Measurements from ENCODE around the gene FBXO2. TPM values are rescaled to one million over a fixed set of nuclear protein-coding genes. Genes with fewer than 3 reads are reported as not detected.

FBXO2 gene
- total and polyA plus RNA-seq, 10 donors, result 2.1 to 6.7 (median 4.6) TPM

- no peak overlapping the region for H3K27ac ChIP-seq
- H3K4me1 ChIP-seq, result peaks cover under 1 to 20% (median 15%) of the 10 kb centered on the region in 6 donors
- H3K36me3 ChIP-seq, result no peaks in the 10 kb centered on the region
- TF ChIP-seq POLR2A (IDR thresholded peaks at IDR 0.05) (no peak), POLR2AphosphoS5 (IDR thresholded peaks at IDR 0.05) (no peak), CTCF (IDR thresholded peaks at IDR 0.05 in 8 of 11, conservative IDR thresholded peaks at IDR 0.05 in 3 of 11) (no peak)
- H3K4me3 ChIP-seq, result no peak overlapping the region
- 86 to 91% (median 90%) methylated on average over 7 of the region's 7 CpGs for WGBS, 5 donors
- peaks cover 0 to 68% (median 18%) of the 10 kb centered on the region in 7 donors for H3K27me3 ChIP-seq (replicated peaks in 1 of 7)
- no peaks in the 10 kb centered on the region for H3K9me3 ChIP-seq
- intact Hi-C loops (cut with DNase I; ENCODE audit: low total_unique reads), result no loop called here
- no peak for DNase-seq
Observed at GRCh38 chr1:11685210-11685752, 31.1 kb upstream of the FBXO2 start.

- no peak for DNase-seq
- Histone ChIP-seq H3K4me1 (peaks cover 4 to 27% (median 24%) of the 10 kb centered on the region in 6 donors), H3K27me3 (replicated peaks in 1 of 7) (peaks cover 0 to 56% (median 8%) of the 10 kb centered on the region in 7 donors), H3K27ac (no peak overlapping the region), H3K9me3 (no peaks in the 10 kb centered on the region), H3K36me3 (no peaks in the 10 kb centered on the region), H3K4me3 (no peak overlapping the region)
- TF ChIP-seq CTCF (IDR thresholded peaks at IDR 0.05 in 8 of 11, conservative IDR thresholded peaks at IDR 0.05 in 3 of 11), result no peak
- no peak for TF ChIP-seq POLR2A (IDR thresholded peaks at IDR 0.05)
- TF ChIP-seq POLR2AphosphoS5 (IDR thresholded peaks at IDR 0.05), result no peak
- 63 to 74% (median 64%) methylated on average over 7 of the region's 7 CpGs for WGBS, 5 donors
- intact Hi-C loops (cut with DNase I; ENCODE audit: low total_unique reads), result no loop called here
Observed at GRCh38 chr1:11684070-11684469, 29.8 kb upstream of the FBXO2 start.

- Histone ChIP-seq H3K9me3 (no peaks in the 10 kb centered on the region), H3K36me3 (peaks cover 0 to under 1% (median 0%) of the 10 kb centered on the region in 6 donors), H3K27me3 (replicated peaks in 1 of 7) (peaks cover 0 to 43% (median 0%) of the 10 kb centered on the region in 7 donors), H3K4me1 (peaks cover 4 to 36% (median 27%) of the 10 kb centered on the region in 6 donors), H3K27ac (no peak overlapping the region), H3K4me3 (no peak overlapping the region)
- TF ChIP-seq POLR2AphosphoS5 (IDR thresholded peaks at IDR 0.05), result no peak
- no peak for TF ChIP-seq POLR2A (IDR thresholded peaks at IDR 0.05)
- TF ChIP-seq CTCF (IDR thresholded peaks at IDR 0.05 in 8 of 11, conservative IDR thresholded peaks at IDR 0.05 in 3 of 11), result no peak
- intact Hi-C loops (cut with DNase I; ENCODE audit: low total_unique reads), result no loop called here
- WGBS, 5 donors, result 50 to 81% (median 71%) methylated on average over 1 of the region's 1 CpG
- DNase-seq, result no peak
Observed at GRCh38 chr1:11682799-11683198, 28.6 kb upstream of the FBXO2 start.

GRCh38 chr1:11682287-11682771 is 28.1 kb upstream of the FBXO2 start:
- H3K27me3 ChIP-seq (replicated peaks in 1 of 7), result peaks cover 0 to 38% (median 0%) of the 10 kb centered on the region in 7 donors
- TF ChIP-seq POLR2A (IDR thresholded peaks at IDR 0.05) (no peak), CTCF (IDR thresholded peaks at IDR 0.05 in 8 of 11, conservative IDR thresholded peaks at IDR 0.05 in 3 of 11) (no peak), POLR2AphosphoS5 (IDR thresholded peaks at IDR 0.05) (no peak)
- H3K36me3 ChIP-seq, result peaks cover 0 to 5% (median 2%) of the 10 kb centered on the region in 6 donors
- peaks cover 4 to 39% (median 27%) of the 10 kb centered on the region in 6 donors for H3K4me1 ChIP-seq
- H3K27ac ChIP-seq, result peak overlapping the region in 1 of 8 donors; percentile 92
- H3K9me3 ChIP-seq, result no peaks in the 10 kb centered on the region
- peak overlapping the region in 2 of 8 donors; percentile 71 to 84 for H3K4me3 ChIP-seq
- intact Hi-C loops (cut with DNase I; ENCODE audit: low total_unique reads), result no loop called here
- 54 to 67% (median 66%) methylated on average over 7 of the region's 7 CpGs for WGBS, 5 donors
- no peak for DNase-seq
